M059J (cell line): ENCODE results near the gene WDR3. TPM values are rescaled to one million over a fixed set of nuclear protein-coding genes. Genes with fewer than 3 reads are reported as not detected.

ENCODE experiments used
- DNase-seq: peaks from one replicate; pipeline ENCODE4 v3.0.0-alpha.2; 2012; ENCODE audit warnings: low read depth
- total RNA-seq: library from RNA; depleted of rRNA; stranded (reverse); fragments of >200 nt; shearing (Covaris generic); gene quantifications from 2 replicates; pipeline ENCODE4 v1.2.3, GENCODE V29; 2014; rRNA removed

WDR3 gene
- total RNA-seq, 1 experiment from 2014 or later = 21.0 TPM

GRCh38 chr1:117952386-117952785, 22.8 kb downstream of the WDR3 start:
- DNase-seq = no peak

GRCh38 chr1:117959364-117959763, 29.8 kb downstream of the WDR3 start:
- DNase-seq = peak; percentile 90

- DNase-seq = peak; percentile 25
Observed at GRCh38 chr1:117964290-117965038, 34.9 kb downstream of the WDR3 start.

GRCh38 chr1:117967477-117967876, 37.9 kb downstream of the WDR3 start:
- DNase-seq = peak; percentile 34

GRCh38 chr1:117967881-117968280, 38.3 kb downstream of the WDR3 start:
- DNase-seq = peak; percentile 36

- DNase-seq = no peak
Observed at GRCh38 chr1:117970252-117970651, 40.7 kb downstream of the WDR3 start.

- no peak for DNase-seq
Observed at GRCh38 chr1:117971777-117972176, 42.2 kb downstream of the WDR3 start.

- no peak for DNase-seq
Observed at GRCh38 chr1:117976381-117976780, 46.8 kb downstream of the WDR3 start.

- no peak for DNase-seq
Observed at GRCh38 chr1:117981455-117982192, 52.1 kb downstream of the WDR3 start.

GRCh38 chr1:117985239-117985638, 55.7 kb downstream of the WDR3 start:
- no peak for DNase-seq

- no peak for DNase-seq
Observed at GRCh38 chr1:117985973-117986372, 56.4 kb downstream of the WDR3 start.

GRCh38 chr1:118004312-118004711, 74.8 kb downstream of the WDR3 start:
- DNase-seq = no peak

GRCh38 chr1:118007391-118007790, 77.9 kb downstream of the WDR3 start:
- DNase-seq = no peak

GRCh38 chr1:118008011-118008410, 78.5 kb downstream of the WDR3 start:
- DNase-seq = no peak

- no peak for DNase-seq
Observed at GRCh38 chr1:118012515-118013124, 83.1 kb downstream of the WDR3 start.

GRCh38 chr1:118013336-118013735, 83.8 kb downstream of the WDR3 start:
- no peak for DNase-seq

GRCh38 chr1:118013938-118014337, 84.4 kb downstream of the WDR3 start:
- DNase-seq = no peak

Other genes starting within 250 kb of the WDR3 start
- gene GDAP2, start 118 bp upstream of the WDR3 start, total RNA-seq = 13.5 and 24.6 TPM in 2 replicates